Tongue (tissue), 3 donors: ENCODE measurements around the gene AMELX. TPM values are rescaled to one million over a fixed set of nuclear protein-coding genes. Genes with fewer than 3 reads are reported as not detected.

Source experiments
- DNase-seq: peaks from one replicate; pipeline ENCODE4 v3.0.0-alpha.2; 2015
- small RNA-seq: library from RNA; depleted of rRNA; stranded (forward); fragments of <200 nt; gene quantifications from one replicate; pipeline ENCODE3, GENCODE V24; 2014; ENCODE audit warnings: low replicate concordance
- total RNA-seq: library from RNA; depleted of rRNA; stranded (reverse); fragments of >200 nt; gene quantifications from one replicate; pipeline ENCODE4 v1.2.3, GENCODE V29; 2014

The AMELX gene
- total RNA-seq, 1 donor from 2014 or later = not detected

- DNase-seq = no peak
These were observed 16.0 kb downstream of the AMELX start for GRCh38 chrX:11309220-11309619.

GRCh38 chrX:11311706-11312105 is 18.5 kb downstream of the AMELX start:
- DNase-seq = peak; percentile 60

- peak; percentile 52 for DNase-seq
These were observed 26.8 kb downstream of the AMELX start for GRCh38 chrX:11319806-11320520.

- DNase-seq = no peak
These were observed 28.8 kb downstream of the AMELX start for GRCh38 chrX:11321986-11322385.

GRCh38 chrX:11328134-11328533 is 34.9 kb downstream of the AMELX start:
- no peak for DNase-seq

GRCh38 chrX:11329021-11329420 is 35.8 kb downstream of the AMELX start:
- DNase-seq = no peak

GRCh38 chrX:11331788-11332187 is 38.6 kb downstream of the AMELX start:
- no peak for DNase-seq

GRCh38 chrX:11334165-11334564 is 41.0 kb downstream of the AMELX start:
- no peak for DNase-seq

- DNase-seq = no peak
These were observed 43.0 kb downstream of the AMELX start for GRCh38 chrX:11336201-11336600.

GRCh38 chrX:11337292-11338009 is 44.2 kb downstream of the AMELX start:
- no peak for DNase-seq

- DNase-seq = peak; percentile 23
These were observed 48.3 kb downstream of the AMELX start for GRCh38 chrX:11341274-11342201.

GRCh38 chrX:11342673-11343072 is 49.5 kb downstream of the AMELX start:
- DNase-seq = no peak

- DNase-seq = no peak
These were observed 53.0 kb downstream of the AMELX start for GRCh38 chrX:11346121-11346682.

GRCh38 chrX:11347300-11347699 is 54.1 kb downstream of the AMELX start:
- DNase-seq = no peak

- DNase-seq = no peak
These were observed 55.8 kb downstream of the AMELX start for GRCh38 chrX:11349020-11349419.

- DNase-seq = no peak
These were observed 56.6 kb downstream of the AMELX start for GRCh38 chrX:11349661-11350337.

Small RNA genes within 50 kb of the gene (small RNA-seq; reads per million reads assigned to genes)
- 0.06 reads per million for gene MIR548AX

Other genes with a start within 250 kb of the AMELX start
- gene HCCS, start 182.1 kb upstream of the AMELX start, total RNA-seq = 20.5 TPM